GM21367 (cell line): ENCODE measurements around the gene CHIC1.
"Not testable (repeated sequence)": the region's sequence is repeated elsewhere in the genome, so short reads cannot be mapped to it uniquely, and the experiment has no call there.

Experiments used
- ATAC-seq: cut with Tn5 transposase; IDR thresholded peaks from one replicate; pipeline ENCODE4 v1.9.1; 2021; ENCODE audit not compliant: unreplicated experiment

CHIC1 gene

DNA sequence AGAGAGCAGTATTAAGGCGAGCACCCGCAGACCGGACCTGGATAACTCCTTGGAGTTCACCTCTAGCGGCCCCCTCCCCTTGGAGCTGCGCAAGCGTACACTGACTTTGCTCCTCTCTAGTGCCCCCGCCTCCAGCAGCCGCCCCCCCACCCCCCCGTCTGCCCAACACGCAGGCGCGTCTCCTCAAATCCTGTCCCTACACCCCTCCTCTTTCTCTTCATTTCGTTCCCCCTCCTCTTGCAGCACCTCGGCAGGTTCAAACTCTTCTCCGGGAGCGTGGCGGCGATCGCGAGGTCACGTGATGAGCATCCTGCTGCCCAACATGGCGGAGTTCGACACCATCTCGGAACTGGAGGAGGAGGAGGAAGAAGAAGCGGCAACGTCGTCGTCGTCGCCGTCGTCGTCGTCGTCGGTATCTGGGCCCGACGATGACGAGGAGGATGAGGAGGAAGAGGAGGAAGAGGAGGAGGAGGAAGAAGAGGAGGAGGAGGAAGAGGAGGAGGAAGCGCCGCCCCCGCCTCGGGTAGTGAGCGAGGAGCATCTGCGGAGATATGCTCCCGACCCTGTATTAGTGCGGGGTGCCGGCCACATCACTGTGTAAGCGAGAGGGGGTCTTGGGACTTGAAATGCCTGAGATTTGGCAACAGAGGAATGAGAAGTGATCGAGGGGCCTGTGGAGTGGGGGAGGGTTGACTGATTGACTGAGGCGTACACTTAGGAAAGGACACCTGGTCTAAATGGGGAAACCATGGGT, at the start of gene CHIC1:
CHIC1 (plus strand) TSS at position 214 of the 754 bp plus-strand sequence; CDS start at position 302, 88 bp downstream.
- peak; percentile 56 for ATAC-seq

DNA sequence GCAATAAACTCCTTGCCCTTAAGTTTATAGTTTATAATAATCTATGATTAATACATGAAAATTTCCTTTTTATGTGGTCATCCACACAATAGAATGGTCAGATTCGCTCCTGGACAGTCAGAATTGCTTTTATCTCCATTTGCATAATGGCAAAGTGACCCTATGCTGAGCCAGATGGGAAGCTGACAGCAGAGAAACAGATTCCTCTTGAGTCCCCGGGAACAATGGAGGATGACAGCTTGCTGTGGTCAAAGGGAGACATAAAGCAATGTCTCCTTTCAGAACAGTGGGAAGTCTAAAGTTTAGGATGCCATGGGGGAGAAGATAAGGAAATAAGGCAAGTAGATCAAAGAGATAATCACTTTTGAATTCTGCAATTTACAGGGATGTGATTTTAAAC, 40.2 kb upstream of the CHIC1 start:
- ATAC-seq: not testable (repeated sequence)

DNA sequence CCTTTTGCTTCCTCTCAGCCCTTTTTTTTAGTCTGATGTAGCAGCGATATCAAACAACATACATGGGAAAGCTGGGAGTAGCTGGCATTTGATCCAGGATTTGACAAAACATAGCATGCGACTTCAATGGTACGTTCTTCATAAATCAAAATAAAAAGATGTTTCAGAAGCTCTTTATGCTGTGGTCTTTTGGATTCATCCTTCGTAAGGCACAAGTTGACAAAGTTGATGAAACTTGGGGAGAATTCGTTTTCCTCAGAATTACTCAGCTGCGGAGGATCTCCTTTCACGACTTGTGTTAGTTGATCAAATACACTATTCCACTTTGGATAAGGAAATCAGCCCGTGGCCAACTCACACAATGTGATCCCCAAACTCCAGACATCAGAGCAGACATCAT, 38.1 kb upstream of the CHIC1 start:
- ATAC-seq: no peak

DNA sequence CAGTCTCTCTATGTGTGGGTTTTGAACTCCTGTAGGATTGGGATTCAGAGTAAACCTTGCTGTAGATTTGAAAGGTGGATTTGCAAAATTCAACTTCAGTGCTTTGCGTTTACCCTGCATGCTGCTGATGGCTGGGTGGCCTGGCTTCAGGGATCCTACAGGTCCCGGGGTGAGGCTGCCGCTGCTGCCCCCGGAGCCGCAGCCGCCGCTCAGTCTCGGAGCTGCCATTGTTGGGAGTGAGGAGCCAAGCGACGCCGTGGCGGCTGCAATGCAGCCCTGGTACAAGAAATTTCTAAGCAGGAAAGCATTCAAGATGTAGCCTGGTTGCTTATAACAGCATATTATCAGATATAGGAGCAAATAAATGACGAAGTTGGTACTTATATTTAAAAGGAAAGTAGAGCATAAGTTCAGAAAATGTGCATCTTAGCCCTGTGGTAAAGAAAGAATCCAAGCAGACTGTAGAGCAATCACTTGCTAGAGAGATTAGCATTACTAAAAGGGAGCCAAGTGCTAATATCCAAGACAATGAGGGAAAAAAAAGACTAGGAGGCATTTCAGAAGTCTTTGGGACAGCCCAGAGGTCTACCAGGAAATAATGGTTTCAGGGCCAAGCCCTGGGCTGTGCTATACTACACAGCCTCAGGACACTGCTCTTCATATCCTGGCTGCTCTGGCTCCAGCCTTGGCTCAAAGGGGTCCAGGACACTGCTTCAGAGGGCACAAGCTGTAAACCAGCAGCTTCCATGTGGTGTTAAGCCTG, 36.9 kb upstream of the CHIC1 start:
- no peak for ATAC-seq

DNA sequence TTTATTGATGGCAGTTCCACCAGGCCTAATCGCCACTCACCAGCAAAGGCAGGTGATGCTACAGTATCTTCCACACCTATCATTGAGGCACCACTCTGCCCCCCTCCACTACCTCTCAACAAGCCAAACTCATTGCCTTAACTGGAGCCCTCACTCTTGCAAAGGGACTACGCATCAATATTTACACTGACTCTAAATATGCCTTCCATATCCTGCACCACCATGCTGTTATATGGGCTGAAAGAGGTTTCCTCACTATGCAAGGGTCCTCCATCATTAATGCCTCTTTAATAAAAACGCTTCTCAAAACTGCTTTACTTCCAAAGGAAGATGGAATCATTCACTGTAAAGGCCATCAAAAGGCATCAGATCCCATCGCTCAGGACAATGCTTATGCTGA, 31.3 kb upstream of the CHIC1 start:
- not testable (repeated sequence) for ATAC-seq

DNA sequence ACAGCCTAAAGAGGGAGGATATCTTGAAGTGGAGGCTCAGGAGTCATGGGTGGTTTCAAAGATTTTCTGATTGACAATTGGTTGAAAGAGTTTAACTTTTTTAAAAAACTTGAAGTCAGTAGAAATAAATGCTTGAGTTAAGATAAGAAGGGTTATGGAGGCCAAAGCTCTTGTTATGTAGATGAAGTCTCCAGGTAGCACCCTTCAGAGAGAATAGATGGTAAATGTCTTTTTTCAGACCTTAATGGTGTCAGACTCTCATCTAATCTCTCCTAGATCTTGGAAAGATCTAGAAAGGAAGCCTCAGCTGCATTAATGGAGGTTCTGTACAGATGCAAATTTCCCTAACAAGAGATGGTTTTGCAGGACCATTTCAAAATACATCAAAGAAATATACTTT, 6.8 kb upstream of the CHIC1 start:
- no peak for ATAC-seq

DNA sequence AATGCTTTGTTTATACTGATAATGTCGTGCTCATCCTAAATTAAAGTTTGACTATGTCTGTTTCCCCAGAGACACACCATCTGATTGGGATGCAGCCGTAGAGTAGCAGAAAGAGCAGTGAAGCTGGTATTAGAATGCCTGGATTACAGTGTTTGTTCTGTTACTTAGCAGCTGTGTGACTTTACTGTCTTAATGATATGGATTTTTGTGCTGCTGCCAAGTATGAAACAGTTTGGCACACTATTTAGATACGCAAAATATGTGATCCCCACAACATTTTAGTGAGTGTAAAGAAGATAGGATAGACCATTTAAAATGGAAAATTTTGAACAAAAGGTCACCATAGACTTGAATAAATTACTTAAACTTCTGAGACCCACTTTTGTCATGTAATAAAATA, 1.2 kb upstream of the CHIC1 start:
- no peak for ATAC-seq

DNA sequence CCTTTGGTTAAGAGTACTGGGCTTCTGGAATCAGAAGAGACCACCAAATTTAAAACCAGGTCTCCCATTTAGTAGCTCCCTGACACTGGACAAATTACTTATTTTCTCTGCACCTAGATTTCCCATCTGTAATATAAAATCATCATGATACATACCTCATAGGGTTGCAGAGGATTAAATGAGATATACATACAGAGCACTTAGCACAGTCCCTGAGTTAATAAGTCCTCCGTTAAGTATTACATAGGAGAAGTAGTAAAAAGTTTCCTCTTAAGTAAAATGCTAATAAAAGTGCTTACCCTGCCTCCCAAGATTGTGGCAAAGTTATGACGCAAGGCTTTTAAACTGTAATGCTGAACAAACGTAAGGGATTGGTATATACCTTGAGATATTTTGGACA, 539 bp upstream of the CHIC1 start:
- peak; percentile 9 for ATAC-seq

DNA sequence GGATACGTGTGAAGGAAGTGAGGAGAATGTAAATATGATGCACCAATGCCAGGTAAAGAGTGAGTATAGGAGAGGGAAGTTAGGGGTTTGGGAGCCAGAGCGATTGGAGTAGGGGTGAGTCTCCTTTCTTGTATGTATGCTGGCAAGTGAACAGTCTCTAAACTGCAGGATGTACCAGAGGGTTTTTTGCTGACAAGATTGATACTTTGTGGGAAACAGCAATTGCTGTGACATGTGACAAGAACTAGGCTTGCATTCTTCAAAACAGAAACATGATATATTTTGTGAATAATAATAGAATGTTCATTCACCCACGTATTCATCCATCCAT, 706 bp downstream of the CHIC1 start:
- ATAC-seq: peak; percentile 42

DNA sequence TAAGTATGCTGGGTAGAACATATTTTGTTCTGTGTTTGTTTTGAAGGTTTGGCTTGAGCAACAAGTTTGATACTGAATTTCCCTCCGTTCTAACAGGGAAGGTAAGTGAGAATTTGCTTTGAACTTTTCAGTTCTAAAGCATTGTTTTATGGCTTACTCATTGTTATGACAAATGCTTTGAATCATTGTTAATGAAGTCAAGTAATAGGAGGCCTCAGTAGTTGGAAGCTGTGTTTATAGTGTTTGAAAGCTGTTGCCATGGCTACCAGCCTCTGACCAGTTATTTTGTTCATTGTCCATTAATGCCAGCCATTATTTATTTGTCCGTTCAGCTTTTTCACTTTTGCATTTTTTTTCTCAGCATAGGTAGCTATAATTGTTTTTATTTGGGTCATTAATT, 14.4 kb downstream of the CHIC1 start:
- ATAC-seq: no peak

DNA sequence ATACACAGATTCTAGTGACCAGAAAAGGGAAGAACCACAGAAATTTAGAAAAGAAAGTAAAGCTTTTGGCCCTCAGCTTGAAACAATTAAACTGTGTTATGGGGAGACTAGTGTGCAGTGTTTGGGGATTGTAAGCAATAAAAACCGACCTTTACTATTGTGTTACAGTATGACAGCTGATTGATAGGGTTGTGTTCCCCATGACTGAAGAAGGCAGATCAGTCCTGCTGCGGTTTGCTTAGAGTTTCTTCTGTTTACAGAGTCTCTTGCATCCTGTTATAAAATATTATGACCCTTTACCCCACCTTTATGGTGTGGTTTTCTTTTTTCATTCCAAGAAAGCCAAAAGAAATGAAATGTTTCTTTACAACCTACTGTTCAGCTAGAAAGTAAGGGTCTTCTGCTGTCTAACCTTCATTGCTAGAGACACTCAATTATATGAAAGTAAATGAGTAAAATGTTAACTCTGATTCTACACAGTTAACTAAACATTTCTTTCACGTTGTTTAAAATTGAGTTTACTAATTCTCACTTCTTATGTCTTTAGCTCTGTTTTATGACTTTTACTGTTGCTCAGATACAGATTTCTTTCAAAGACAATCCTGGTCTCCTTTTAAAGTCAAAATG, 18.1 kb downstream of the CHIC1 start:
- no peak for ATAC-seq

DNA sequence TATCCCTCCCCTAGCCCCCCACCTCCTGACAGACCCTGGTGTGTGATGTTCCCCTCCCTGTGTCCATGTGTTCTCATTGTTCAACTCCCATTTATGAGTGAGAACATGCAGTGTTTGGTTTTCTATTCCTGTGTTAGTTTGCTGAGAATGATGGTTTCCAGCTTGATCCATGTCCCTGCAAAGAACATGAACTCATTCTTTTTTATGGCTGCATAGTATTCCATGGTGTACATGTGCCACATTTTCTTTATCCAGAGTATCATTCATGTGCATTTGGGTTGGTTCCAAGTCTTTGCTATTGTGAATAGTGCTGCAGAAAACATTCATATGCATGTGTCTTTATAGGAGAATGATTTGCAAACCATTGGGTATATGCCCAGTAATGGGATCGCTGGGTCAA, 34.8 kb downstream of the CHIC1 start:
- not testable (repeated sequence) for ATAC-seq

DNA sequence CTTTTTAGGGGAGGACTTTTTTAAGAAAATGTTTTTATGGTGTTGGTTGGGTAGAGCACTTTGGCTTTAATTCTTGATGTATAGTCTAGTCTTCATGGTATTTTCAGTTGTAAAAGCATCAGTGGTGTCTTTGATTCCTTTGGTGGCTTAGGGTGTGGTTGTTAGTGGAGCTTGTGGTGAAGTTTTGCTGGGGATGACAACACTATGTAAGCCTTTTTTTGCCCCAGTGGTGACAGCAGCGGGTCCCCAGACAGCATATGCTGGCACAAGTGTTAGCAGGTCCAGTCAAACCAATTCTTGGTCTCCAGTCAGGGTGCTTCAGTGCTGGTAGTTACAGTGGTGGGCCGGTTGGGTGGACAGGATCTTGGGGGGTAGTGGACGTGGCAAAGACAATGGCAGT, 52.0 kb downstream of the CHIC1 start:
- no peak for ATAC-seq

DNA sequence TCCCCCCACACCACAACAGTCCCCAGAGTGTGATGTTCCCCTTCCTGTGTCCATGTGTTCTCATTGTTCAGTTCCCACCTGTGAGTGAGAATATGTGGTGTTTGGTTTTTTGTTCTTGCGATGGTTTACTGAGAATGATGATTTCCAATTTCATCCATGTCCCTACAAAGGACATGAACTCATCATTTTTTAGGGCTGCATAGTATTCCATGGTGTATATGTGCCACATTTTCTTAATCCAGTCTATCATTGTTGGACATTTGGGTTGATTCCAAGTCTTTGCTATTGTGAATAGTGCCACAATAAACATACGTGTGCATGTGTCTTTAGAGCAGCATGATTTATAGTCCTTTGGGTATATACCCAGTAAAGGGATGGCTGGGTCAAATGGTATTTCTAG, 78.7 kb downstream of the CHIC1 start:
- not testable (repeated sequence) for ATAC-seq

DNA sequence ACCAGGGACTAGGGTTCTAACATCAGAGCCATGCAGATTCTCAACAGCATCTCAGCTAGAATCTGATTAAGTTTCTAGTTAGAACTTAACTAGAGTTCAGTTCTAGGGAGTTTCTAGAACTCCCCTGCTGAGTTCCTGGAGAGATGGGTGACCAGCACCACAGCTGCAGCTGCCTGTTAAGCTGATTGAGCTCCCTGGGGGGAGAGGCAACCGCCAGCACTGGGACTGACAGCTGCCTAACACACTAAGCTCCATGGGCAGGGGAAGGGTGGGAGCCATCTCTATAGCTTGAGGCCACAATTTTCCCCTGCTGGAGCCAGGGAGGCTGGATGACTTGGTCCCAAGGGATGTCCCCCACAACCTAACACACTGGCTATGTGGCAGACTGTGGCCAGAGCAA, 84.2 kb downstream of the CHIC1 start:
- ATAC-seq: no peak

DNA sequence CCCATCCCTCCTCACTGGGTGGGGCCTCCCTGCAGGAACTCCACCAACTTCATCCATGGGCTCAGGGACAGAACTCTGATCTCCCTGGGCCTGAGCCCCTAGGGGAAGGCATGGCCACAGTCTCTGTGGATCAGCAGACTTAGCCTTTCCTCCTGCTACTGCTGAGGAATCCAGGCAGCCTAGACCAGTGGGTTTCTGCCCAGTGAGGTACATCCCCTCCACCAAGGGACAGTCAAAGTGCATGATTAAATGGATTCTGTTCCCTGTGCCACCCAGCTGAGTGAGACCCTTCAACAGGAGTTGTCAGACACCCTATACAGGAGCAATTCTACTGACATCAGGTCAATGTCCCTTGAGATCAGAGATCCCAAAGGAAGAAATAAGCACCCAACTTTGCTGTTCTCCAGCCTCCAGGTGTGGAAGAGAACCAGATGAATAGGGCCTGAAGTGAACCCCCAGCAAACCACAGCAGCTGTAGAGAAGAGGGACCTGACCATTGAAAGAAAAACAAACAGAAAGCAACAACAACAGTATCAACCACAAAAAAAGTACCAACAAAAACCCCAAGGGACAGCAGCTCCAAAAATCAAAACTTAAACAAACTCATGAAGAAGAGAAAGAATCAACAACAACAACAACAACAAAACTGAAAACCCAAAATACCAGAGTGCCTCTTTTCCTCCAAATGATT, 84.8 kb downstream of the CHIC1 start:
- no peak for ATAC-seq

DNA sequence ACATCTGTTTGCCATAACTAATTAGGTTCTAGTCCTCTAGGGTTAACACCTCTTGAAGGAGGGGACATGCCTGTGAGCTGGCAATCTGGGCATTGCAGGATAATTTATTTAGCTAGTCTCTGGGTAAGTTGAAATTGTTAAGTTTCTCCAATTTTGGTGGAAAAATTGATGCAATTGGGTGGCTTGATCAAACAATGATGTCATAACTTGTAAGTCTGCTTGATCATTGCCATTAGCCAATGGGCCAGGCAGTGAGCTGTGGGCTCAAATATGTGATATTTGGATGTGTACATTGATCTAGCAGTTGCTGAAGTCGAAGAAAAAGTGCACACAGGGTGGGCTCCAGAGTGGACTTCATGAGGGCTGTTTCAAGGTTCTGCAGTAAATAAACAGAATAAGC, 98.3 kb downstream of the CHIC1 start:
- ATAC-seq: not testable (repeated sequence)

DNA sequence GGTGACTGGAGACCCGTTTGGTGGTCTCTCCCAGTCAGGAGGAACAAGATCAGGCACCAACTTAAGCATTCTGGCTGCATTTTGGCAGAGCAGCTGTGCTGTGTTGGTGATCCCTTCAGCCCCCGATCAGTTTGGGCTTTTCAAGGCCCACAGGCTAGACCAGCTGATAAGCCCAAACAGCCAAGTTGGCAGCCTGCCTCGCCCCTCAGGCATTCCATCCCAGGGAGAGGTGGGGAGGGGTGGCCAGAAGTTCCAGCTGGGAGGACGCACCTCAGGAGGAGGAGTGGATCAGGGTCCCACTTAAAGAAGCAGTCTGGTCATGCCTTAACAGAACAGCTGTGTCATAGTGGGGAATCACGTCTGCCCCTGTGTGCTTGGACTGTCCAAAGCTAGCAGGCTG, 105.8 kb downstream of the CHIC1 start:
- no peak for ATAC-seq

DNA sequence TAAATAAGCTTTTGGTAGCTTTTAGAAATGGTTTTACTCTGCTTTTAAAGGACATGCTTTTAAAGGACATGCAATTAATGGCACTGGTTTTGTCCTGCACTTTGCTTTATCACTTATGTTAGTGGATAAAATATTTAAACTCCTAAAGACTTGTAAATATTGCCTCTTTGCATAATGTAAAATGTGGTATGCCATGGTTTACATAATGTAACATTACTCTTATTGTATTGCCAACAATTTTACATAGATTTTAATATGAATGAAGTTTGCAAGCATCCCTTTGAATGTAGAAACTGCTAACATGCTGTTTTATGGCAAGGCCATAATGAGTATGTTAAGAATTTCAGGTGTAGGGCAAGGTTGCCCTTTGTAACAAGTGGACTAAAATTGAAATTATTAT, 118.4 kb downstream of the CHIC1 start:
- ATAC-seq: no peak

DNA sequence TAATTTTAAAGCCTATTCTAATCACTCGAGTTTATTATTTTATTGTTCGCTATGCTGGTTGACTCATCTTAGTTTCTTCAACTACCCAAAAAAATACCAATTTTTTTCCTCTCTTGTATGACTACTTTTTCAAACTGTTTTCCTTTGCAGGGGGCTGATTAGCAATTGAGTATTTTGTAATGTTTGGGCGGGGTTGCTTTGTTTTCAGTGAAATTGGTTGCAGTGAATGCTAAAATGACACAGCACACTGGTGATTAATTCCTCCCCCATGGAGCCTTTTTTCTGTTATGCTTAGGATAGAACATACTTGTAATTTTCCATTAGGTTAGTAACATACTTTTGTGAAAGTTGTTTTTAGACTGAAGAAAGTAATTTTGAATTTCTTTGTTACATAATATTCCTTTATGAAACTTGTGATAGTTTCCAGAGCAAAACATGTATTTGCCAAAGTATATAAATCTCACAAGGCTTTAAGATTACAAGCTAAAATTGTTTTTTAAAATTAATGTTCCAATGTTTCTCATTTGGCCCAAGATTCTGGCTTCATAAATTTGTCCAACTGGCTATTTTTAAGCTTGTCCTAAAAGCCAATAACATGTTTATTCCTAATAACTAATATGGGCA, 120.4 kb downstream of the CHIC1 start:
- ATAC-seq: no peak

DNA sequence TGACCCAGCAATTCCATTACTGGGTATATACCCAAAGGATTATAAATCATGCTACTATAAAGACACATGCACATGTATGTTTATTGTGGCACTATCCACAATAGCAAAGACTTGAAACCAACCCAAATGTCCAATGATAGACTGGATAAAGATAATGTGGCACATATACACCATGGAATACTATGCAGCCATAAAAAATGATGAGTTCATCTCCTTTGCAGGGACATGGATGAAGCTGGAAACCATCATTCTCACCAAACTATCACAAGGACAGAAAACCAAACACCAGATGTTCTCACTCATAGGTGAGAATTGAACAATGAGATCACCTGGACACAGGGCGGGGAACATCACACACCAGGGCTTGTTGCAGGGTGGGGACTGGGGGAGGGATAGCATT, 144.0 kb downstream of the CHIC1 start:
- not testable (repeated sequence) for ATAC-seq
